HG02943 (cell line): ENCODE measurements around the gene SPOCK2.

Source experiments
- ATAC-seq: cut with Tn5 transposase; IDR thresholded peaks from one replicate; pipeline ENCODE4 v1.9.1; 2021; ENCODE audit warnings: mild to moderate bottlenecking, low read depth, moderate library complexity; ENCODE audit not compliant: unreplicated experiment

Gene SPOCK2

GRCh38 chr10:72090326-72090725, 2.0 kb upstream of the SPOCK2 start:
- no peak for ATAC-seq

- ATAC-seq: no peak
Observed at GRCh38 chr10:72089618-72090017, 1.3 kb upstream of the SPOCK2 start.

GRCh38 chr10:72088889-72089575, 681 bp upstream of the SPOCK2 start:
- ATAC-seq: no peak

GRCh38 chr10:72087392-72087968, 871 bp downstream of the SPOCK2 start:
- ATAC-seq: no peak

- ATAC-seq: no peak
Observed at GRCh38 chr10:72086466-72087391, 1.6 kb downstream of the SPOCK2 start.

- ATAC-seq: no peak
Observed at GRCh38 chr10:72085864-72086465, 2.4 kb downstream of the SPOCK2 start.

- no peak for ATAC-seq
Observed at GRCh38 chr10:72085166-72085565, 3.2 kb downstream of the SPOCK2 start.

- ATAC-seq: no peak
Observed at GRCh38 chr10:72083790-72084459, 4.4 kb downstream of the SPOCK2 start.

GRCh38 chr10:72082856-72083789, 5.2 kb downstream of the SPOCK2 start:
- no peak for ATAC-seq

- no peak for ATAC-seq
Observed at GRCh38 chr10:72081772-72082590, 6.4 kb downstream of the SPOCK2 start.

- no peak for ATAC-seq
Observed at GRCh38 chr10:72081210-72081609, 7.1 kb downstream of the SPOCK2 start.

GRCh38 chr10:72080042-72080975, 8.0 kb downstream of the SPOCK2 start:
- no peak for ATAC-seq

- no peak for ATAC-seq
Observed at GRCh38 chr10:72079356-72079755, 9.0 kb downstream of the SPOCK2 start.

GRCh38 chr10:72077275-72077990, 10.9 kb downstream of the SPOCK2 start:
- no peak for ATAC-seq

- ATAC-seq: no peak
Observed at GRCh38 chr10:72076756-72077155, 11.6 kb downstream of the SPOCK2 start.

- ATAC-seq: no peak
Observed at GRCh38 chr10:72075376-72076115, 12.8 kb downstream of the SPOCK2 start.
